OCI-M1 (cell line): ENCODE data around the gene OPTC.

Experiments
- DNase-seq: peaks from one replicate; lab custom pipeline; 2025; lab: John Stamatoyannopoulos, UW

The OPTC gene

DNA sequence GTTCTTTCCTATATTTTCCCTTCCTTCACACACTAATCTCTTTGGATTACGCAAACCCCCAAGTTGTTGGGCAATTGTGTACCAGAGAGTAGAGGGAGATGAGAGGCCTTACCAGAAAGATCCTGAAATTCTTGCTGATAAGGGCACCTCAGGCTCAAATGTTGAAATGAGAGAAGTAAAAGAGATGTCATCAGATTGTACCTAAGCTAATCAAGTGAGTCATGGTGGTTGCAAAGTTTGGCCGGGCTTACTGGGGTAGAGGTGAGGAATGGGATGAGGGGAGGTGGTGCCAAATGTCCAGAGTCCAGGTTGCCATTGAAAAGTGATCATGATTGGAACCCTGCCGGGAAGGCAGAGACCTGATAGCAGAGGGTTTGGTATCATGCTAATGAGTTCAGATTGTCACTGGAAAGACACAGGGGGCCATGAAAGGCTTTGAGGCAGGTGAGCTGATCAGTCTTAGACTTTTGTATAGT, 43.1 kb downstream of the OPTC start:
- DNase-seq = peak; percentile 71

DNA sequence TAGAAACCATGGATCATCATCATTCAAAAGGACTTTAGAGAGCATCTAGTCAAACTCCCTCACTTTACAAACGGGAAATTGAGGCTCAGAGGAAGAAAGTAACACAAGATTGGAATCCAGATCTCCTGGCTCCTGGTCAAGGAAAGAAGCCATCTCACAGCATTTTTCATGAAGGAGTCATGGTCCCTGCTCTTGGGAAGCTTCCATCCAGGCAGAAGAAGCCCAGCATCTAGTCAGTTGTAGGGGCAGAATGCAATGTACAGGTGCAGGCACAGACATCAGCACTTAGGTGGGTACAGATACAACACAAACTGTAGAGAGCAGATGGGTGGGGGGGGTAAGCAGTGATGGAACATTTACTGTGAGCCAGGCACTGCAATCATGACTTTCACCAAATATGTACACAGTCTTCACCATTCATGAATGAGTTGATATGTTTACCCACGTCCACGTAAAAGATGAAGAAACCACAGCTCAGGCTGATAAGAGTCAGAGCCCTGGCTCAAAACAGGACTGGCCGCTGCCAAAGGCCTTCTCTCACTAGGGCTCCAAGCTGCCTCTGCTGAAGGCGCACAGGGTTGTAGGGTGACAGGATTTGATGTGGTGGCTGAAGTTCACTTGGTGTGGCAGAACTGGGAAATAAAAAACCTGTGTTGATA, 44.0 kb downstream of the OPTC start:
- peak; percentile 24 for DNase-seq

DNA sequence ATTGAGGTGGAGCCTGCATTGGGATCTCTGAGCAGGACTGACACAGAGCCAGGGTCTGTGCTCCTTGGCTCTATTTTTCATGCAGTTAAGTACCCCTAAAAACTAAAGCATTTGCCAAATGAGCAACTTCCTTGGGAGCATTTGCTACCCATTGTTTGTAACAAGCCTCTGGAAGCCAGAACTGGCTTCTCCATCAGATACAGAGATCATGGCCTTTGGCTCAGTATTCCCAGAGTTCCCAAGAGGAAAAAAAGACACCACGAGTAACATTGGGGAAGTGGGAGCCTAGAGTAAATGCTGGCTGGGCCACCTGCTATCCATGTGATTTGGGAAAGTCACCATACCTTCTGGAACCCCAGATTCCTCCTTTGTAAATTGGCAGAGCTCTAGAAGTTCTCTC, 44.8 kb downstream of the OPTC start:
- DNase-seq = no peak

DNA sequence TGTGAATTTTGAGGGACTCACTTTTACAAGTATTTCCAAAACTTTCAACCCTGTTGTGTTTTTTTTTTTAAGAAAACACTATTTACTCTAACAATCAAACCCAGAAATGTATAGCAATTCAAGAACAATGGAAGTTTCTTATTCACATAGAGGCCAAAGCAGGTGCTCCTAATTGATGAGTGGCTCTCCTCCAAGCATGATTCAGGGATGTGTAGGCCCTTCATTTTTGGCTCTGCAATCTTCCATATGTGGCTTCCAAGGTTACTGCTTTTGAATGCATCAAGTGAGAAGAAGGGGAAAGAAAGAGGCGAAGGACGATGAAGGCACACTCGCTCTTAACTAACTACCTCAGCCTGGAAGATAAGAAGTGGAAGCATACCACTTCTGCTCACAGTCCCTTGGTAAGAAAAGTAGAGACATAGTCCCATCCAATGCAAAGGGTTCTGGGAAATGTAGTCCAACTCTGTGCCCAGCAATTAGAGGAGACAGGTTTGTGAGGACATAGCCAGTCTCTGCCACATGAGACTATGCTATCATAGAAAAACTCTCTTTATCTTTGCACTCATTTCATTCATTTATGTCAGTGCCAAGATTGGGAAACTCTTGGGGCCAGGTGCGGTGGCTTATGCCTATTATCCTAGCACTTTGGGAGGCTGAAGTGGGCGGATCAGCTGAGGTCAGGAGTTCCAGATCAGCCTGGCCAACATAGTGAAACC, 46.0 kb downstream of the OPTC start:
- DNase-seq = no peak

DNA sequence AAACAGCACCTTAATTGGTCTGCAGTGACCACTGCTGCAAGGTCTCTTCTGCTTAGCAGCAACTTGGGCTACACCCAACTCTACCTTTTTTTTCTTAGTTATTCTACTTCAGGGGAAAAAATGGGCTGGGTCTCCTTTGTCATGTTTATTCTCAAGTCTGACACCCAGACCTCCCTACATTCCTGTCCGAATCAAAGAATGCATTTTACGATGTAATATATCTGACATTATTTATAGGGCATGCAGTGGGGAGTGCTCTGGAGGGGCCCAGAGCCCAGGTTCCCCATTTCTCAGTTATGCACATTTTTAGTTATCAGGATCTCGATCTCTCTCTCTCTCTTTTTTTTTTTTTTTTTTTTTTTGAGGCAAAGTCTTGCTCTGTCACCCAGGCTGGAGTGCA, 50.5 kb downstream of the OPTC start:
- DNase-seq = no peak

DNA sequence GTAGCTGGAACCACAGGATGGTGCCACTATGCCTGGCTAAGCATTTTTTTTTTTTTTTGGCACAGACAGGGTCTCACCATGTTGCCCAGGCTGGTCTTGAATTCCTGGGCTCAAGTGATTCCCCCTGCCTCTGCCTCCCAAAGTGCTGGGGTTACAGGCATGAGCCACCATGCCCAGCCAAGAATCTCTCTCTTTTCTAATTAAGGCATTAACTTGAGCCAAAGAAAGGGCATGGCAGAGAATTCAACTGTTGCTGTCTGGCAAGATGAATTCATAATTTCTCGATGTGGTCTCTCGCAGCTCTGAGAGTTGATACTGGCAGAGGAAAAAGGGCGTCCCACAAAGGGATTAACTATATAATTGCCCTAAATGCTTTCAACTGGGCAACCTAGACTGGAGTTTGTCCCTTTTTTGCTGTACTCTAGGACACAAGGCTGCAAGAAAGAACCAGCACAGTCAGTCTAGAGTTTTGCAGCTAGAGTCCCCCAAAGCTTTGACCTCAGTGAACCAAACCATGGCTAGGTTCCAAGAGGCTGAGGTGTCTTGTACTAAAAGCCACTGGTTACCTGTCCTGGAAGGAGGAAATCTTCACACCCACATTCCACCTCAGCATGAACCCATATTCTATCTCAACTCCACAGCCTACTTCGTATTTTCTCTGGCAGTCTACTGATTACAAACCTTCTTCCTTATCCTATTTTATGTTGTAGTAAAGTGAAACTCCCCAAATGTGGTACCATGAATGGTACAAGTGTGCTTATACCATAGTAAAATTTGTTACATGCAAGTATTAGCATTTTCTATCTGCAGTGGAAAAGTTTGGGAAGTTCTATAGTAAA, 51.2 kb downstream of the OPTC start:
- DNase-seq = no peak

DNA sequence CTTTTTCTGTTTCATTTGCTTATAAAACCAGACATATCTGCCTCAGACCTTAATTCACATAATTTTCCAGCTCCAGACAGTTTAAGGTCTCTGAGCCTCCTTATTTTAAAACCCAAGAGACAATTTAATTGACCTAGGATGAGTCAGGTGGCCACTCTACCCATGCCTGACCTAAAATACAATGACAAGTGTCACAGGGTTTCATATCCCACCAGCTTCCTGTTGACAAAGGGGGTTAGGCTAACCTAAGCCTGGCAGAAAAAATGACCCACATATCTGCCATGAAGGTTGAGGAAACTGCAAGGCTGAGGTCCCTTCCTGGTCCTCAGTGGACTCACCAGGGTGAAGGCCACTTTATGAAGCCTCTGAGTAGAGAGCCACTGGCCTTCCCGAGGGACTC, 52.3 kb downstream of the OPTC start:
- no peak for DNase-seq

DNA sequence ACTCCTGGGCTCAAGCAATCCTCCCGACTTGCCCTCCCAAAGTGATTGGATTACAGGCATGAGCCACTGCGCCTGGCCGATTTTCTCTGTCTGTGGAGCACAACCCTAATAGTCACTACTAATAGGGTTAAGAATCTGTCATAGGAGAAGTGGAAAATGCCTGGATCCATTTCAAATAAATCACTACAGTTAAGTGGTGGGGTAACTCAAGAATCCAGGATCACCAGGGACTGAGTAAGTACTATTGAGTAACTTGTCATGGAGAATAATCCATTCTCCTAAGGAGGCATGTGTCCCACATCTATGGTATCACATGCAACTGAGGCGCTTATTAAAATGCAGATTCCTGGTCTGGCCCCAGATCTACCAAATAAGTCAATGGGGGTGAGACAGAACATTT, 53.2 kb downstream of the OPTC start:
- no peak for DNase-seq

DNA sequence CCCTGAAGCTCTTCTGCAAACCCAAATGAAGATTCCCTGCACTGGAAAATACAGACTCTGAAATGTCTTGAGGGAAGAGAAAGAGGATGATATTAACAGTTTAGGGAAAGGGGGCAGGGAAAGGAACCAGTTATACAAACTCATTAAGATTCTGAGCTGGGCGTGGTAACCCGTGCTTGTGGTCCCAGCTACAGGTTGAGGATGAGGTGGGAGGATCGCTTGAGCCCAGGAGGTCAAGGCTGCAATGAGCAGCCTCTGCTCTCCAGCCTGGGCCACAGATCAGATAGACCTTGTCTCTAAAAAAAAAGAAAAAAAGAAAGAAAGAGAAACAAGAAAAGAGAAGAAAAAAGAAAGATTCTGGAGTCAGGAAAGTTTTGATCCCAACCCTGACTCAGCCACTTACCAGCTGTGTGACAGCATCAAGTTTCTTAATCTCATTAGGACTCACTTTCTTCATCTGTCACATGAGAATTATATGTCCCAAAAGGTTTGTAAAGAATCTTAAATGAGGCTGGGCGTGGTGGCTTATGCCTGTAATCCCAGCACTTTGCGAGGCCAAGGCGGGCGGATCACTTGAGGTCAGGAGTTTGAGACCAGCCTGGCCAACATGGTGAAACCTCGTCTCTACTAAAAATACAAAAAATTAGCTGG, 53.9 kb downstream of the OPTC start:
- DNase-seq = no peak

DNA sequence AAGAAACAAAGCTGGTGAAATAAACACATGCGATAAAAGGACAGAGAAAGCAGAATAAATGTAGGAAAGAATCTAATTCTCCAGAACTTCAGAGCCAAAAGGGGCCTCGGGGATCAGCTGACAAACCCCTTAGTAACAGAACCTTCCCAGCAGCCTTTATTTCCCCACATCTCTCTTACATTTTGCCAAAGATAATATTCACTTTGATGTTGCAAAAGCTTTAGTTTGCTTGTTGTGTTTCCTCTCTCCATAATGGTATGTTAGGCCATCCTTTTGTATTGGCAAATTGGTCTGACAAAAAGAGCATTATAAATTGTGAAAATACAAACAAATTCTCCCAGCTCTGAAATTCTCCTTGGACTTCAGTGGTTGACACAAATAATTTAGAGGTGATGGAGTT, 54.9 kb downstream of the OPTC start:
- DNase-seq = no peak

DNA sequence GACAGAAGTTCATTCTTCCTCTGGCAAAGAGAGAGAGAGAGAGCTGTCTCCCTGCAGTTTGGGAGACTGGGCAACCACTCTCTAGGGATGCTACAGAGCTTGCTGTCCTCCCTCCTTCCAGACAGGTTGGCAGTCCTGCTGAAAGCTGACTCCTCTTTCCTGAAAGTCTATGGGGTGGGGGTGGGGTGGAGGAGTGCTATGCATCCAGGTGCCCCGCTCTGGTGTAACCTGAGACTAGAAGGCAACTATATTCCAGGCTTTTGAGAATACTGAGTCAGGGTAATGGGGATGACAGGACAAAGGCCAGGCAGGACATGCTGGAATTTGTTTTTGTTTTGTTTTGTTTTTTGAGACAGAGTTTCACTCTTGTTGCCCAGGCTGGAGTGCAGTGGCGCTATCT, 55.4 kb downstream of the OPTC start:
- no peak for DNase-seq

DNA sequence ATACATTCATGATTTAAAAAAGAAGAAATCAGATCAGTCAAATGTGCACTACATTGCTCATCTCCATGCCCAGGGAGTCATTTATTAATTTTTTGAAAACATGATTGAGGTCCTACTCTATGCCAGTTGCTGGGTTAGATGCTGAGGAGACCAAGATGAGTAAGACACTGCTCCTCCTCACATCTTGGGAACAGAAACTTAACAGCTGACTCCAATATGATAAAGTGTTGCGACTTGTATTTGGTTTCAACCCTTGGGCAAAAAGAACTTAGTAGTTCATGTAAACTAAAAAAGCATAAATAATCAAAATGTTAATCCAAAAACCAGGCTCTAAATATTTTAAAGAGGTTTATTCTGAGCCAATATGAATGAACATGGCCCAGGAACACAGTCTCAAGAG, 56.9 kb downstream of the OPTC start:
- DNase-seq = no peak

DNA sequence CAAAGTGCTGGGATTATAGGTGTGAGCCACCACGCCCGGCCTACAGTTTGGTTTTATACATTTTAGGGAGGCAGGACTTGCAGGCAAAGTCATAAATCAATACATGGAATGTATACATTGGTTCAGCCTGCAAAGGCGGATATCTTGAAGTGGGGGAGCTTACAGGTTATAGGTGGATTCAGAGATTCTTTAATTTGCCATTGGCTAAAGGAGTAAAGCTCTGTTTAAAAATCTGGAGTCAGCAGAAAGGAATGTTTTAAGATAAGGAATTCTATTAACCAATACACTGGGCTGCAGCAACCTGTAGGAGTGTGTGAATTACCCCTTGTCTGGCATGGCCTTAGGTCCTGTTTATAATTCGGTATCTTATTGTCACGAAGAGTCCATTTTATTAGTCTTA, 57.6 kb downstream of the OPTC start:
- DNase-seq = no peak

DNA sequence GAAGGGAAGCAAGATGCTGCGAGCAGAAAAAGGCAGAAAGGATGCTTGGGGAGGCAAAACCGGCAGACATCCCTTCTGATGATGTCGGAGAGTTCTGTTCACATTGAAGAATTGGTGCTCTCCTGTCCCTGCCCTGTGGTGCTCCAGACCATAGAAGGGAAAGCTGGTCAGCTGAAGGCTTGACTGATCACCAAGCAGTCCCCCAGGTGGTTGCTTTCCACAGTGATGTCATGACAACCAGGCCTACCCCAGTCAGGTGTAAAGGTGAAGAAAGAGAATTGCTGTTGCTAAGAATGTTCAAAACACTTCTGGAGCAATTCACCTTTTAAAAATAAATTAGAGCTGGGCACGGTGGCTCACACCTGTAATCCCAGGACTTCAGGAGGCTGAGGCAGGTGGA, 59.5 kb downstream of the OPTC start:
- no peak for DNase-seq

DNA sequence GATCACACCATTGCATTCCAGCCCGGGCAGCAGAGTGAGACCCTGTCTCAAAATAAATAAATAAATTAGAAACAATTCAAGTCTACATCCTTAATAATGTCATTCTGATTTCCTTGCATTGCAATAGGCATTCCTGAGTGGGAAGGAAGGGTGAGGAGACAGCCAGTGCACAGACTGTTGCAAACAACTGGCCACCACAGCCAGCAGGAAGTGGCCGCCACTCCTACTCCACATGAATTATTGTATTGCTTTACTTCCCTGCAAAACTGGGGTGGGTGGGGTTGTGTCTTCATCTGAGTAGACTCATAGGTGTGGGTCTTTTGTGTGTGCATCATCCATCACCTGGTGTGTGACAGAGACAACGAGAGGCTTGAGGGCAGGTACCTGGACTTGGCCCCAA, 60.1 kb downstream of the OPTC start:
- no peak for DNase-seq

DNA sequence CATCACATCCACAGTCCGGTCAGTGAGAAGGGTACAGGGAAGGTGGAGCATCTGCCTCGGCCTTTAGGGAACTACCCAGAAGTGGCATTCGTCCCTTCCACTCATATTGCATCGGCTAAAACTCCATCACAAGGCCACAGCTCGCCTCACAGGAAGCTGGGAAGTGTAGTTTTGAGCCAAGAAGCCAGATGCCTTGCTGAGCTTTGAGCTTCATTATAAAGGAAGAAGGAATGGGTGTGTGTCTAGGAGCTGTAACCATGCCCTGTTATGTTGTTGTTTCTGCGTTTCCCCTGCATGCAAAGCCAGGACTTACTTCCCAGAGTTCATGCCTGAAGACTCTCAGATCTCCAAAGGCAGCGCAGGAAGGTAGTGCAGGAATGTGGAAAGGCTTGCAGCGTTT, 61.1 kb downstream of the OPTC start:
- DNase-seq = no peak

DNA sequence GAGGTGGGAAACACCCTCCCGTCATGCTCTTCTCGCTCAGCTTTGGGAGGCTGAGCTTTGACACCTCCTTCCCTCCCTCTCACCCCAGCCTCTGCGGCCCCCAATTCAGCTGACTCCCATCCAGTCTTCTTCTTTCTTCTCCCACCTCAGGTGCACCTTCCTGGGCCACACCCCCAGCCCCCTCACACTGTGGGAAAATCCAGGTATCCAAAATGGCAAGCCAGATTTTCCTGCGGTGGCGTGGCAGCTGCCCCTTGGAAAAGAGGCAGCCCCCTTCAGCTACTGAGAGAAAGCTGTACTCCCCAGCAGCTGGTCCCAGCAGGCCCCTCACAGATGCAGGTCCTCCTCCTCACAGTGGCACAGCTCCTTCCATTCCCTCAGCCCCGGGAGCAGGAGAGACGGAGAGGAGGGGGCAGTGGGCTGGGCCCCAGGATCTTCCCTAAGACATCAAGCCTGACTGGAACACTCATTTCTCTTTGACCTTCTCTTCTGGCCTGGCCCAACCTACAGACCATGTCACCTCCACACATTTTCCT, 61.6 kb downstream of the OPTC start:
- DNase-seq = no peak

DNA sequence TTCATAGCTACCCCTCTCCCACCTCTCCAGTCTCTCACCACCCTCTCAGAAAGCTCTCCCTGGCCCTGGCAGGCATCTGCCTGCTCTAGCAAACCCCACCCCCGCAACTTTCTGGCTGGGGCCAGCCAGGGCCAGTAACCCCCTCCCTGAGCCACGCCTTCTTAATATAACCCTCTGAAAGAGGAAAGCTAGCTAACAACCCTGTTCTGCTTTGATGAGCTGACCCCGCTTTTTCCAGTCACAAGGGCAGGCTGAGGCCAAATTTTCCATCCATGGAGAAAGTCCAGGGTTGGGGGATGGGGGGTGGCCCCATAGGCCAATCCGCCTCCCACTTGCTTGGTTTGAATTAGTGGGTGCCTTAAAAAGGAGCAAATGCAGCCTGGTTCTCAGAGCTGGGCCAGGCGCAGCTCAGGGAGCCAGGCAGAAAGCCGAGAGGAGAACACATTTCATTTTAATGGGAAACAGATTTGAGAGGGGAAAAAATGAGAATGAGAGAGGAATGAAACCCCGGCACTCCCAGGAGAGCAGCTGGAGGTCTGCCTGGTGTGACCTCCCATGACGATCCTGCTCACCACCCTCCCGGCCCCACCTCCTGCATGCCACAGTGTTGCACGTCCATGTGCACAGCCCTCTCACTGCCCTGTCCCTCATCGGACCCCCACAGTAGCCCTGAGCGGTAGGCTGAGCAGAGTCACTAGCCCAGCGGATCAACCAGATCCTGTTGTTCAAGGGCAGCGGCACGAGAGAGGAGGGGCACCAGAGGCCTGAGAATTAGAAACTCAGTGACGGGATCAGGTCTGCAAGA, 62.3 kb downstream of the OPTC start:
- DNase-seq = no peak

DNA sequence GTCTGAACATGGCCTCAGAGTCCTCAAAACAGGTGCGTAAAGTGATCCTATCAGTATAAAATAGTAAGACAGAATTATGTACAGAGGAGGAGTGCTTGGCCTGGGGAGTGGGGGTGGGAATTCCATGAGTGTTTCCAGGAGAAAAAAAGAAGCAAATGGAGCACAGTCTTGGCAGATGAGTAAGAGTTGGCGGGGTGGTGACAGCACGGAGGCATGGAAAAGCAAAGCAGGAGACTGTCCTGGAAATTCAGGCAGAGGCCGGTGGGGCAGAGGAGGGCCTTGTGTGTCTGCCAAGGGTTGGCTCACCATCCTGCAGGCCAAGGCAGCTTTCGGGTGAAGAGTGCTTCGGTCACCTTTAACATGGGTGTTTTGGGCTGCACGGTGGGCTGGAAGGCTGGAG, 63.4 kb downstream of the OPTC start:
- no peak for DNase-seq

DNA sequence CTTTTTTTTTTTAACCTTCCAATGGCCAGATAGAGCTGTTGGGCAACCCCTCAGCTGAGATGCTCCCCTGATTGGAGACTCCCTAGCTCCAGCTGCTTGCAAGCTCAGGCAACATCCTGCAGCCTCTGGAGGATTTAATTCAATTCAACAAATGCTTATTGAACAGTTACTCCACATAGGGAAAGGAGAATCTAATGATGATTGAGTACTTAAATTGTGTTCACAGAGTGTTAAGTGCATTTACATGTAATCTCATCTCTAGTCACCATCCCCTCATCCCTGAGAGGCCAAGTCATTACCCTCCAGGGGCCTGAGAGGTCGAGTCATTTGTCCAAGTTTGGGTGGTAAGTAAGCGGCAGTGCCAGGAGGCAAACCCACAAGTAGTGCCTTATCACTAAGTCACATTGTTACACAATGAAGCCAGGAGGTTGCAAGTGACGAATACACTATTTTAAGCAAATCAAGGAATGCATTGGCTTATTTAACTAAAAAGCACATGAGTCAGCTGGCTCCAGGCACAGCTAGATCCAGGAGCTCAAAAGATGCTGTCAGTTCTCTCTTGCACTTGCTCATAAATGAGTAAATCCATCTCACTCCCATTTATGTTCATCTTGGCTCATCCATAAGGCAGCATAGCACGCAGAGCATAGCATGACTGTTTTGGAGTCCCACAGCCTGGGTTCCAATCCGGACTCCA, 64.3 kb downstream of the OPTC start:
- DNase-seq = peak; percentile 73
